HS-27A (cell line): ENCODE data around the gene KIAA0825.

ENCODE experiments used
- DNase-seq: peaks from one replicate; pipeline ENCODE4 v3.0.0-alpha.2; 2012; ENCODE audit warnings: low read depth, missing footprints

KIAA0825 gene

GRCh38 chr5:94440015-94440414, 178.4 kb downstream of the KIAA0825 start:
- no peak for DNase-seq

GRCh38 chr5:94433397-94434163, 184.8 kb downstream of the KIAA0825 start:
- no peak for DNase-seq

GRCh38 chr5:94432499-94432898, 185.9 kb downstream of the KIAA0825 start:
- DNase-seq, result no peak

- no peak for DNase-seq
These were observed 186.7 kb downstream of the KIAA0825 start for GRCh38 chr5:94431696-94432095.

- DNase-seq, result no peak
These were observed 188.8 kb downstream of the KIAA0825 start for GRCh38 chr5:94429566-94429965.

GRCh38 chr5:94425396-94425795, 193.0 kb downstream of the KIAA0825 start:
- no peak for DNase-seq

- no peak for DNase-seq
These were observed 195.0 kb downstream of the KIAA0825 start for GRCh38 chr5:94423411-94423810.

- DNase-seq, result no peak
These were observed 195.6 kb downstream of the KIAA0825 start for GRCh38 chr5:94422812-94423211.

GRCh38 chr5:94420885-94421284, 197.5 kb downstream of the KIAA0825 start:
- DNase-seq, result no peak

- DNase-seq, result no peak
These were observed 202.6 kb downstream of the KIAA0825 start for GRCh38 chr5:94415798-94416197.

GRCh38 chr5:94409440-94409839, 209.0 kb downstream of the KIAA0825 start:
- DNase-seq, result no peak

GRCh38 chr5:94407023-94407422, 211.4 kb downstream of the KIAA0825 start:
- DNase-seq, result no peak

GRCh38 chr5:94403483-94403882, 214.9 kb downstream of the KIAA0825 start:
- DNase-seq, result no peak

- DNase-seq, result no peak
These were observed 216.3 kb downstream of the KIAA0825 start for GRCh38 chr5:94402096-94402495.

- DNase-seq, result no peak
These were observed 220.9 kb downstream of the KIAA0825 start for GRCh38 chr5:94397508-94397907.

GRCh38 chr5:94396687-94397086, 221.7 kb downstream of the KIAA0825 start:
- DNase-seq, result no peak

- DNase-seq, result no peak
These were observed 222.9 kb downstream of the KIAA0825 start for GRCh38 chr5:94395468-94395867.

GRCh38 chr5:94391996-94392395, 226.4 kb downstream of the KIAA0825 start:
- no peak for DNase-seq

- DNase-seq, result no peak
These were observed 228.9 kb downstream of the KIAA0825 start for GRCh38 chr5:94389515-94389899.

- DNase-seq, result no peak
These were observed 229.5 kb downstream of the KIAA0825 start for GRCh38 chr5:94388773-94389514.

GRCh38 chr5:94385767-94386166, 232.6 kb downstream of the KIAA0825 start:
- no peak for DNase-seq

GRCh38 chr5:94378062-94378461, 240.3 kb downstream of the KIAA0825 start:
- no peak for DNase-seq

- no peak for DNase-seq
These were observed 241.6 kb downstream of the KIAA0825 start for GRCh38 chr5:94376672-94377345.
